ENCODE data around the gene APBA2. TPM values are rescaled to one million over a fixed set of nuclear protein-coding genes. Genes with fewer than 3 reads are reported as not detected.

Gene APBA2
- total RNA-seq, 4 donors from 2014 or later = 7.7 to 14.4 (median 11.6) TPM

DNA sequence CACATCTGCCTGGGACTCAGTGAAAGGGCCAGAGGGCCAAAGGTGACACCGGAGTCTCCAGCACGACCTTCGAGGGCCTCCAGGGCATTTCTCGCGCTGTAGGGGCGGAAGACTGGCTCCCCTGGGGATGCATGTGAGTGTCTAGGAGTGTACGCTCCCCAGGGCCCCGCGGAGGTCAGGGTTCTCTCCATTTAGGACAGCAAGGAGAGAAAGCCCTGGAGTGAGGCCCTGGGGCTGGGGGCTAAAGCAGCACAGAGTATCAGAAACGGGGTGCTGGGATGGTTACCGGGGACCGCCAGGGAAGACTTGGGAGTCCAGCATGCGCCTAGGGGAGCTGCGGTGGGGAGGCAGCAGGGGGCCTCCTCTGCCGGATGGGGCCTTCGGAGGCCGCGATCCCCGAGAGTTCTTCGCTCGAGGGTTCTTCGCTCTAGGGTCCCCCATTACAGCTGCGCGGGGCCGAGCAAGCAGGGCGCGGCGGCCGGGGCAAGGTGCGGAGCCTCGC is 595 bp upstream of the APBA2 start:
- Histone ChIP-seq H3K9me3 (no peaks in the 10 kb centered on the region), H3K4me1 (peaks cover 0 to 15% of the 10 kb centered on the region in 2 donors), H3K27ac (no peak overlapping the region), H3K4me3 (replicated peaks in 1 of 3) (peak overlapping the region in 2 of 3 donors; percentile 44 to 45), H3K27me3 (no peaks in the 10 kb centered on the region), H3K36me3 (no peaks in the 10 kb centered on the region)
- DNase-seq = no peak
- TF ChIP-seq, protein P1, sequence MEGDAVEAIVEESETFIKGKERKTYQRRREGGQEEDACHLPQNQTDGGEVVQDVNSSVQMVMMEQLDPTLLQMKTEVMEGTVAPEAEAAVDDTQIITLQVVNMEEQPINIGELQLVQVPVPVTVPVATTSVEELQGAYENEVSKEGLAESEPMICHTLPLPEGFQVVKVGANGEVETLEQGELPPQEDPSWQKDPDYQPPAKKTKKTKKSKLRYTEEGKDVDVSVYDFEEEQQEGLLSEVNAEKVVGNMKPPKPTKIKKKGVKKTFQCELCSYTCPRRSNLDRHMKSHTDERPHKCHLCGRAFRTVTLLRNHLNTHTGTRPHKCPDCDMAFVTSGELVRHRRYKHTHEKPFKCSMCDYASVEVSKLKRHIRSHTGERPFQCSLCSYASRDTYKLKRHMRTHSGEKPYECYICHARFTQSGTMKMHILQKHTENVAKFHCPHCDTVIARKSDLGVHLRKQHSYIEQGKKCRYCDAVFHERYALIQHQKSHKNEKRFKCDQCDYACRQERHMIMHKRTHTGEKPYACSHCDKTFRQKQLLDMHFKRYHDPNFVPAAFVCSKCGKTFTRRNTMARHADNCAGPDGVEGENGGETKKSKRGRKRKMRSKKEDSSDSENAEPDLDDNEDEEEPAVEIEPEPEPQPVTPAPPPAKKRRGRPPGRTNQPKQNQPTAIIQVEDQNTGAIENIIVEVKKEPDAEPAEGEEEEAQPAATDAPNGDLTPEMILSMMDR (IDR thresholded peaks at IDR 0.05) = no peak
- TF ChIP-seq POLR2A (IDR thresholded peaks at IDR 0.05) = no peak
- intact Hi-C loops (cut with DNase I) = no loop called here
- 51 to 66% methylated on average over 14 to 17 of the region's 31 CpGs for WGBS, 2 donors

DNA sequence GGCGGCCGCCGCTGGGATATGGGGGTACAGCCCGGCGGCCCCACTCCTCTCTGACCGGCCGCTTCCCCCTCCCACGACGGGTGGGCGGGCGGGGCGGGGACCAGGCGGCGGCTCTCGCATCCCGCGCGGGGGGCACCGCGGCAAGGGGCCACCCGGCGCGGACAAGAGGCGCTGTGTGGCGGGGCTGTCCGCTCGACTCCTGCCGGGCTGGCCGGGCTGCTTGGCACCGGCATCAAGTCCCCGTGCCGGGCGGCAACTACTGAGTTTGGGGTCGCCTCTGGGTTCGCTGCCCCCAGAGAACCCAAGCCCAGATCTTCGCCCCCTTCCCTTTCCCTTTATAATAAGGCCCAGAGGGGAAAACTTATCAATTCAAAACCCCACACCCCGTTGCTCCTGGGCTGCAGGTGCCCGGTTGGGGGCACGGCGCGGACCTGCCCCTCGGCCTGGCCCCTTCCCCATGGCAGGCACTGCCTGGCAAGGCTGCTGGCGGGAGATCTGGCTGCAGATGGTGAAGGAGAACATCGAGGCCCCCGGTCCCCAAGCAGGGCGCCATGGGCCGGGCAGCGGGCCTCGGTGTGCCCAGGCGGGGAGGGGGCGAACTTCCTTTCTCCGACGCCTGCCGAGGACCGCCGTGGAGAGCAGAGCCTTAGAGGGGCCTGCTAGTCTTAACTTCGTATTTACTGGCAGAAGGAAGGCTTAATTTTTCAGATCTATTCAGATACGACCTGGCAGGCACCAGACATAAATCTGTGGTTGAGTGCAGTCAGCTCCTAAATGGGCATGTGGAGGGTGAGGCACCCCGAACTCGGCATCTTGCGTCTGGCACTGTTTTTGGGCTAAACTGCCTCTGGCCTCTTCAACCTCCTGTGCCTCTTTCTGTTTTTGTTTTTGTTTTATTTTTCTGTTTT is 911 bp downstream of the APBA2 start:
- Histone ChIP-seq H3K4me1 (peaks cover 0 to 15% of the 10 kb centered on the region in 2 donors), H3K27me3 (no peaks in the 10 kb centered on the region), H3K27ac (no peak overlapping the region), H3K9me3 (no peaks in the 10 kb centered on the region), H3K36me3 (no peaks in the 10 kb centered on the region), H3K4me3 (replicated peaks in 1 of 3) (peak overlapping the region in 1 of 3 donors; percentile 44)
- WGBS, 2 donors = 18 to 27% methylated on average over 24 to 36 of the region's 61 CpGs
- intact Hi-C loops (cut with DNase I) = no loop called here
- TF ChIP-seq, protein P1 (IDR thresholded peaks at IDR 0.05) = no peak
- no peak for TF ChIP-seq POLR2A (IDR thresholded peaks at IDR 0.05)
- peak in 1 of 2 donors; percentile 13 for DNase-seq

- Histone ChIP-seq H3K4me3 (replicated peaks in 1 of 3) (no peak overlapping the region), H3K27ac (no peak overlapping the region), H3K36me3 (no peaks in the 10 kb centered on the region), H3K27me3 (no peaks in the 10 kb centered on the region), H3K4me1 (peaks cover 0 to 15% of the 10 kb centered on the region in 2 donors), H3K9me3 (no peaks in the 10 kb centered on the region)
- no peak for DNase-seq
- intact Hi-C loops (cut with DNase I) = no loop called here
- WGBS, 2 donors = 64 to 73% methylated on average over 16 to 17 of the region's 17 CpGs
- TF ChIP-seq, protein P1 (IDR thresholded peaks at IDR 0.05) = no peak
- TF ChIP-seq POLR2A (IDR thresholded peaks at IDR 0.05) = no peak
Observed at GRCh38 chr15:28887339-28888174, 1.8 kb downstream of the APBA2 start.

GRCh38 chr15:28888302-28888894 is 2.6 kb downstream of the APBA2 start:
- intact Hi-C loops (cut with DNase I) = no loop called here
- Histone ChIP-seq H3K27me3 (no peaks in the 10 kb centered on the region), H3K4me1 (peaks cover 0 to 15% of the 10 kb centered on the region in 2 donors), H3K36me3 (no peaks in the 10 kb centered on the region), H3K4me3 (replicated peaks in 1 of 3) (no peak overlapping the region), H3K9me3 (no peaks in the 10 kb centered on the region), H3K27ac (no peak overlapping the region)
- 67 to 73% methylated on average over 14 to 18 of the region's 18 CpGs for WGBS, 2 donors
- TF ChIP-seq, protein P1 (IDR thresholded peaks at IDR 0.05) = no peak
- TF ChIP-seq POLR2A (IDR thresholded peaks at IDR 0.05) = no peak
- DNase-seq = peak; percentile 28 to 34
